Activated naive CD4-positive, alpha-beta T cell treated with anti-CD3 and anti-CD28 coated beads, Interleukin-2, amount 50 U/mL, for 24 hours (primary cell): ENCODE data around the gene DAPK1.
A peak's percentile ranks its signal among the peaks of the same experiment; 100 is the strongest.

ENCODE experiments used
- H3K27ac Mint-ChIP-seq: one replicate; pipeline ENCODE4 v1.8.0; 2021; ENCODE audit warnings: mild to moderate bottlenecking, mixed read lengths
- H3K27me3 Mint-ChIP-seq: one replicate; pipeline ENCODE4 v1.8.0; 2021; ENCODE audit warnings: mixed read lengths
- H3K36me3 Mint-ChIP-seq: one replicate; pipeline ENCODE4 v1.8.0; 2021; ENCODE audit warnings: mixed read lengths
- H3K4me1 Mint-ChIP-seq: one replicate; pipeline ENCODE4 v1.8.0; 2021; ENCODE audit warnings: mixed read lengths
- H3K4me3 Mint-ChIP-seq: one replicate; pipeline ENCODE4 v1.8.0; 2021; ENCODE audit warnings: mild to moderate bottlenecking, mixed read lengths
- H3K9me3 Mint-ChIP-seq: one replicate; pipeline ENCODE4 v1.8.0; 2021; ENCODE audit warnings: mixed read lengths

Gene DAPK1

GRCh38 chr9:87497604-87498045 lies at the start of gene DAPK1:
DAPK1 (plus strand) TSS chr9:87497867; CDS start chr9:87499078, 1,211 bp downstream.
- Mint-ChIP-seq H3K27me3 (peaks cover 38% of the 10 kb centered on the region), H3K4me1 (peaks cover 14% of the 10 kb centered on the region), H3K9me3 (no peaks in the 10 kb centered on the region), H3K27ac (no peak within 1 kb of the TSS), H3K36me3 (no peaks in the 10 kb centered on the region), H3K4me3 (peak within 1 kb of the TSS; percentile 57)

- Mint-ChIP-seq H3K4me1 (peaks cover 6% of the 10 kb centered on the region), H3K4me3 (no peak overlapping the region), H3K36me3 (no peaks in the 10 kb centered on the region), H3K9me3 (peaks cover 6% of the 10 kb centered on the region), H3K27me3 (no peaks in the 10 kb centered on the region), H3K27ac (no peak overlapping the region)
These were observed 46.5 kb upstream of the DAPK1 start for GRCh38 chr9:87451149-87451548.

DNA sequence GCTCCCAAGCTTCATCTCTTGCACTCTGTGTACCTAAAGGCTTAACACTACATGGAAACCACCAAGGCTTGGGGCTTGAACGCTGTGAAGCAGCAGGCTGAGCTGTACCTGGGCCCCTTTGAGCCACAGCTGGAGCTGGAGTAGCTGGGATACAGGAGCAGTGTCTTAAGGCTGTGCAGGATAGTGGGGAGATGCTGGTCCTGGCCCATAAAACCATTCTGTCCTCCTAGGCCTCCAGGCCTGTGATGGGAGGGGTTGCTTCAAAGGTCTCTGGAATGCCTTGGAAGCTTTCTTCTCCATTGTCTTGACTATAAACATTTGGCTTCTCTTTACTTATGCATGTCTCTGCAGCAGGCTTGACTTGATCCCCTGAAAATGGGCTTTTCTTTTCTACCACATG lies 42.3 kb upstream of the DAPK1 start:
- Mint-ChIP-seq H3K4me3 (no peak overlapping the region), H3K36me3 (no peaks in the 10 kb centered on the region), H3K4me1 (no peaks in the 10 kb centered on the region), H3K27ac (no peak overlapping the region), H3K27me3 (no peaks in the 10 kb centered on the region), H3K9me3 (peaks cover 9% of the 10 kb centered on the region)

- no peaks in the 10 kb centered on the region for H3K36me3 Mint-ChIP-seq
- no peak overlapping the region for H3K27ac Mint-ChIP-seq
- no peaks in the 10 kb centered on the region for H3K4me1 Mint-ChIP-seq
- no peaks in the 10 kb centered on the region for H3K27me3 Mint-ChIP-seq
- no peak overlapping the region for H3K4me3 Mint-ChIP-seq
- peaks cover 2% of the 10 kb centered on the region for H3K9me3 Mint-ChIP-seq
These were observed 36.4 kb upstream of the DAPK1 start for GRCh38 chr9:87461256-87461655.

DNA sequence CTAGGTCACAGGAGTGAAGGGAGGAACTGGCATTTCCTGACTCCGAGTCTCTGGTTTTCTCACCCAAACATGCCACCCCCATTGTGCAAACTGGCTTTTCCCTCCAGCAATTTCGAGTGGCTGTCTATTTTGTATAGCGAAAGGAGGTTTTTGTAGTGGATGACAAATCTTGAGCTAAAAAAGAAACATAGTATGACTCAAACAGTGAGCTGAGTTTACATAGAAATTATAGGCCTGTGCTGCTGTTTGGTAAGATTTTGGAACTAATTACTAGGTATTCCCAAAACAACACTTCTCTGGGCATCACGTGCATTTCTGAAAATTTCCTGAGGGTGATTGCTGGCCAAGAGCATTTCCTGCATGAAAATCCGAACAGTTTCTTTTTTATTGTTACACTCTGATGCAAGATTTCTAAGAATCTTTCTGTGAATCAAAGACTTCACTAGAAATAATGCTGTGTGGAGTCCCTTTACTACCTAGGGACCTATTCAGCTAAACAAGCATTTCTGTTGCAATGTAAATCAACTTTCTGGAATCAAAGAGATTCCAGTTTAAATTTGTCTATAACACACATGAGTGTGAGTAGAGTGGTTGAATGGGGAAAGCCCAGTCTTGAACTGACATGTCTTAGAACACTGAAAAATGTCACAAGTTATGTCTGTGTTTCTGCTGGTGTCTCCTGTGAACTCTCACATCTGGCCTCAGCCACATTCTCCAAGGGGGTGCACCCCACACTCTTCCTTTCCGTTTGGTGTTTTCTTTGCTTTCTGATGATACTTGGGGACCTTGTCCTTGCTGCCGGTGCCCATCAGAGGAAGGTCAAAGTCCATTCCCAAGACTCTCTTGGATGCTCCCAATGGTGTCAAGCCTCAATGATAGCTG lies 33.3 kb upstream of the DAPK1 start:
- H3K9me3 Mint-ChIP-seq: no peaks in the 10 kb centered on the region
- no peaks in the 10 kb centered on the region for H3K36me3 Mint-ChIP-seq
- H3K27ac Mint-ChIP-seq: no peak overlapping the region
- no peaks in the 10 kb centered on the region for H3K27me3 Mint-ChIP-seq
- H3K4me3 Mint-ChIP-seq: no peak overlapping the region
- no peaks in the 10 kb centered on the region for H3K4me1 Mint-ChIP-seq

- Mint-ChIP-seq H3K9me3 (no peaks in the 10 kb centered on the region), H3K4me1 (no peaks in the 10 kb centered on the region), H3K4me3 (no peak overlapping the region), H3K36me3 (no peaks in the 10 kb centered on the region), H3K27me3 (no peaks in the 10 kb centered on the region), H3K27ac (no peak overlapping the region)
These were observed 32.7 kb upstream of the DAPK1 start for GRCh38 chr9:87464992-87465378.

DNA sequence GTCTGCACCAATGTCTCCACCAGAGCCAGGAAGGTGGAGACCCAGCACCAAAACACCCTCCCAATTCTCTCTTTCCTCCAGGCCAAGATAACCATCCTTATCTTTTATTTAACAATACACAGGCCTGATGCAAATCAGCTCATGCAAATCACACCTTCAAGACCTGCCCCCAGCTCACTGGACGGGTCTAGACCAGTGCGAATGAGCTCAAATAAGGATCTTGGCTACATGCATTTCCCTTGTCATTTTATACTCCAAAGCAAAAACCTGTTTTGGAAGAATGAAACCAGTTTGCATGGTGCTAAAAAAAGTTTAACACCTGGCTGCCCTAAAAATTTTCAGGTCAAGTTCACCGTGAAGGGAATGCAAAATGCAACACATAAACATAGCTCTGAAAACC lies 31.9 kb upstream of the DAPK1 start:
- H3K9me3 Mint-ChIP-seq: no peaks in the 10 kb centered on the region
- H3K4me1 Mint-ChIP-seq: no peaks in the 10 kb centered on the region
- H3K27ac Mint-ChIP-seq: no peak overlapping the region
- H3K36me3 Mint-ChIP-seq: no peaks in the 10 kb centered on the region
- H3K4me3 Mint-ChIP-seq: no peak overlapping the region
- H3K27me3 Mint-ChIP-seq: no peaks in the 10 kb centered on the region

- no peaks in the 10 kb centered on the region for H3K36me3 Mint-ChIP-seq
- no peaks in the 10 kb centered on the region for H3K27me3 Mint-ChIP-seq
- no peak overlapping the region for H3K4me3 Mint-ChIP-seq
- no peak overlapping the region for H3K27ac Mint-ChIP-seq
- no peaks in the 10 kb centered on the region for H3K9me3 Mint-ChIP-seq
- H3K4me1 Mint-ChIP-seq: no peaks in the 10 kb centered on the region
These were observed 30.5 kb upstream of the DAPK1 start for GRCh38 chr9:87467187-87467586.

GRCh38 chr9:87469793-87470465 lies 27.7 kb upstream of the DAPK1 start:
- Mint-ChIP-seq H3K9me3 (no peaks in the 10 kb centered on the region), H3K27me3 (no peaks in the 10 kb centered on the region), H3K4me3 (no peak overlapping the region), H3K4me1 (no peaks in the 10 kb centered on the region), H3K27ac (no peak overlapping the region), H3K36me3 (no peaks in the 10 kb centered on the region)

DNA sequence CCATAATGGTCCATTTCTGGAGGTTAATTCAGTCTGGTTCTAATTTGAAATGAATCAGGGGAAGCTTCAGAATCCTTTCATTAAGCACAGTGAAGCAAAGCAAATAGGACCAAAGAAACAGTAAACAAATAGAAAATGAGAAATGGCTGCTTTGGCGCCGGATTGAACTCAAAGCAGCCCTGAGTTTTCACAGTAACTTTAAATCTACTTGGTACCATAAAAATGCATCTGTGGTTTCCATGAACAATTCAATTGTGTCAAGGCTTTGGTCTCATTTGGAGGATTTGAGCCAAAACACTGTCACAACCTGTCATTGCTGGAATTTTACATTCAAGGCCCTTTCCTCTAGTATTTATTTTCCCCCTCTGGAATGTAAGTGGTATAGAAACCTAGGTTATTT lies 25.9 kb upstream of the DAPK1 start:
- Mint-ChIP-seq H3K4me1 (peaks cover 4% of the 10 kb centered on the region), H3K27ac (no peak overlapping the region), H3K27me3 (no peaks in the 10 kb centered on the region), H3K9me3 (no peaks in the 10 kb centered on the region), H3K4me3 (no peak overlapping the region), H3K36me3 (no peaks in the 10 kb centered on the region)

DNA sequence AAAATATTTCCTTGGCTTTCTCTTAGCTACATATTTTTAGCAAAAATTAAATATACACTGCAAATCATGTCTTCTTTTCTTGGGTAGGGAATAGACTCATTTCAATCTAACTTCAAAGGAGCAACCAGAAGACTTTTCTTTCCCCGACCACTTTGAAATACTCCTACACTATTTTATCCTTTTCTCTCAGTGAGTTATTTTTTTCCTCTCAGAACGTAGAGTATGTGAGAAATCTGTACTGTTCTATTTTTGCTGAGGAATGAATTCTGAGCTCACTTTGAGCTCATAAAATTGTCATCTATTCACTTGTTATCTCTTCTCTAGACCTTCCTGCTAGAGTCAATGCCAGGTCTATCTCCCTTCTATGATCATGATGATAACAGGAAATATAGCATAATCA lies 22.2 kb upstream of the DAPK1 start:
- Mint-ChIP-seq H3K27ac (no peak overlapping the region), H3K36me3 (no peaks in the 10 kb centered on the region), H3K27me3 (no peaks in the 10 kb centered on the region), H3K4me1 (peaks cover 8% of the 10 kb centered on the region), H3K4me3 (no peak overlapping the region), H3K9me3 (no peaks in the 10 kb centered on the region)

- Mint-ChIP-seq H3K4me3 (no peak overlapping the region), H3K27me3 (peaks cover 1% of the 10 kb centered on the region), H3K27ac (no peak overlapping the region), H3K9me3 (no peaks in the 10 kb centered on the region), H3K36me3 (no peaks in the 10 kb centered on the region), H3K4me1 (peaks cover 8% of the 10 kb centered on the region)
These were observed 19.3 kb upstream of the DAPK1 start for GRCh38 chr9:87478226-87478992.

GRCh38 chr9:87479801-87480201 lies 17.9 kb upstream of the DAPK1 start:
- Mint-ChIP-seq H3K27me3 (peaks cover 1% of the 10 kb centered on the region), H3K9me3 (no peaks in the 10 kb centered on the region), H3K4me1 (peaks cover 8% of the 10 kb centered on the region), H3K36me3 (no peaks in the 10 kb centered on the region), H3K27ac (no peak overlapping the region), H3K4me3 (no peak overlapping the region)

GRCh38 chr9:87481890-87482855 lies 15.5 kb upstream of the DAPK1 start:
- Mint-ChIP-seq H3K27me3 (peaks cover 1% of the 10 kb centered on the region), H3K9me3 (no peaks in the 10 kb centered on the region), H3K36me3 (no peaks in the 10 kb centered on the region), H3K4me3 (no peak overlapping the region), H3K4me1 (peaks cover 4% of the 10 kb centered on the region), H3K27ac (no peak overlapping the region)

DNA sequence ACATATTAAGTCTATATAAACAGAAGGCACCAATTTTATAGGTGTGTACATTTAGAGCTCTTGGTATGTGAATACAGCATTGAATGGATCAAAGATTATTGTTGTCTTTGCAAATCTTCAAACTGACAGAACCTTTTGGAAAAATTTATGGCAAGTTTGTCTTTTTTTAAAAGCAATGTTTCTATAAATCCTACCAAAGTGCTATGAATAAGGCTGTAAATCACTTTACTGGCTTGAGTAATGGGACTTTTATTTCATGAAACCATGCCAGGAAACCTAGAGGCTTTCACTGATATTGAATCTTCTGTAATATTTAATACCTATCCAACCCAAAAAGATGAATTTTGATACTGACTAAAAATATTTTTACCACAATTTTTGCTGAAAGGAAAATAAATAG lies 7.4 kb upstream of the DAPK1 start:
- Mint-ChIP-seq H3K9me3 (no peaks in the 10 kb centered on the region), H3K36me3 (no peaks in the 10 kb centered on the region), H3K4me3 (no peak overlapping the region), H3K27me3 (peaks cover 6% of the 10 kb centered on the region), H3K27ac (no peak overlapping the region), H3K4me1 (no peaks in the 10 kb centered on the region)
